HG03066 (cell line): ENCODE data around the gene MMEL1.

Experiments
- ATAC-seq: cut with Tn5 transposase; IDR thresholded peaks from one replicate; pipeline ENCODE4 v1.9.1; 2021; ENCODE audit warnings: low read depth; ENCODE audit not compliant: unreplicated experiment

The MMEL1 gene

DNA sequence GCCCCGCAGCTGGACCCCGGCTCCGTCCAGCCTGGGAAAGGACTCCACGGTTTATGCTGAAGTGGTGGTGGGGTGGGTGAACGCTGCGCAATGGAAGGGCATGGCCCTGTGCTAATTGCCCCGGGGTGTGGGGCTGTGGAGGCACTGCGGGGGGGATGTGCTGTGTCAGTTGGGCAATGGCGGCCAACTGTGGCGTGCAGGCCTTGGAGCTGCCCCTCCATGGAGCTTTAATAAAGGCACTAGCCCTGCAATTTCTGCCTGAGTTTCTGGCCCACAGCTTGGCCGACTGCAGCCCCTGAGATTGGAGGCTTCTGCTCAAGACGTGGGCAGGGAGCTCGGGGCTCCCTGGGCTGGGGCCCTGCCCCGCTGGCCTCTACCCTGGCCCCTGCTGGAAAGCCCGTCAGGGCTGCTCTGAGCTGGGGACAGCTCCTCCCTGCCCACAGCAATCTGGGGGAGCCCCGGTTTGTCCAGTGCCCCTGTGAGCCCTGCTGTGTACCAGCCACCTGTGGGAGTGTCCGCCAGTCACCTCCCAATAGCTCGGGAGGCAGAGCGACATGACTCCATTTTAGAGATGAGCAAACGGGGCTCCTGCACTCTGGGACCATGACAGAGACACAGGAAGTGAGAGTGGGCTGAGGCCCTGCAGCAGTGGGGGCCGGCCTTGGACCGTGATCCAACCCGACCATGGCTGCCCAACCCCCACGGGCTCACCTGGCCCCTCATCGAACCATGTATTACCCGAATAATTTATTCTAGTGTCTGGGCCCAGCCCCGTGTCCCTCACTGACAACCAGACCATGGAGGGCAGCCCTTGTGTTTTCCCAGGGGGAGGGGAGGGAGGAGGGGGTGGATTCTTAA lies 85.4 kb downstream of the MMEL1 start:
- peak; percentile 15 for ATAC-seq

GRCh38 chr1:2546515-2547209 lies 86.2 kb downstream of the MMEL1 start:
- ATAC-seq, result peak; percentile 37

DNA sequence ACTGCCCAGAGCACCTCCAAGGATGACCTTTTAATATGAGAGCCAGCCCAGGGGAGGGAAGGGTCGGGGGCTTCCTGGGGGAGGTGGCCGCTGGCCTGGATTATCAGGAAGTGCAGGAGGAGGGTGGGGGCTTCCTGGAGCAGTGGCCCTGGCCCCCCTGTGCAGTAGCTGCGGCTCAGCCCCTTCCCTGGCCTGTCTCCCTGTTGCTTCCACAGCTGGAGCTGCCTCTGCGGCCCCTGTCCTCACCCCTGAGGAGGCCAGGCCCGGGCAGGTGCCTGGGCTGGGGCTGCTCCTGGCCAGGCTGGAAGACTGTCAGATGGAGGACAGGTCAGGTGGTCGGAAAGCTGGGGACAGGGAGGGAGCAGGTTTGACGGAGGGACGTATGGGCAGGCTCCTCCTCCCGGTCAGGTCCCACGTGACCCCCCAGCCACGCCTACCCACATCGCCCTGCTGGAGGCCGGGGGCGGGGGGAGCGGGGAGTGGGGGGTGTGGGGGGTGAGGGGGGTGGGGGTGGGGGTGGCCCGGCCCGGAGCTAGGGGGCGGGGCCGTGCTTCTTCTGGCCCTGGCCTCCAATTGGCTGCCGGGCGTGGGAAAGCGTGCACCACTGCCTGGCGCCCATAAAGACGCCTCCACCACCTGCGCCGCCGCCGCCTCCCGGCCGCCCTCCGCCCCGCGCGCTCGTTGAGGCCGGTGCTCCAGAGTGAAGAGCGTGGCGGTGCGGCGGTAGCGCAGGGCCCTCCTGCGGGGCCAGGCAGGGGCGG lies 86.9 kb downstream of the MMEL1 start:
- peak; percentile 26 for ATAC-seq

DNA sequence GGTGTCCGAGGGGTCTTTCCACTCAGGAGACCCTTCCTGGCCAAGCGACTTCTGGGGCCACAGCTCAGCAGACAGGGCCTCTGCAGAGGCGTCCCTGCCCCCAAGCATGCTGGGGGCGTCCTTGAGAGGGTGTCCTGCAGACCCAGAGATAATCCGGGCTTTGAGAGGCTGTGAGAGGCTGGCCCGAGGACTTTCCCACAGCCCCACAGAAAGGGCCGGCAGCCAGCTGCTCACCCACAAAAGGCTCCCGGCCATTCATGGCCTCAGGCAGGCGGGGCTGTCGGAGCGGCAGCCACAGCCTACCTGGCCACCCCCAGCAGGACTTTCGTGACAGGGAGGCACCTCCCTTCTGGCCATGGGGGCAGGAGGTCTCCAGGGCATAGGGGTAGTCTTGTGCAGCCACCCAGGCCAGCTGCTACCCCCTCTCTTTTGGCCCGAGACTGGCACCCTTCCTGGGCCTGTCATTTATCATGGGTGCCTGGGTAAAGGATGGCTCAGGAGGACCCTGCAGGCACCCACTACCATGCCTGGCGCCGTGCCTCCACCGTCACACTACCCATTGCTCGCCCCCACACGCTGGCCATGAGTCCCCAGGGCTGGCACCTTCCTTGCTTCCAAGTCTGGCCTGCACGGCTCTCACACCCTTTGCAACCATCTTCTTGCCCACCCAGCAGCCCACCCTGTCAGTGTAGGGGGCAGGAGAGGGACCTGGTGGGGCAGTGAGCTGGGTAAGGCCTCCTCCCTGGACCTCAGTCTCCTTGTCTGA lies 87.8 kb downstream of the MMEL1 start:
- ATAC-seq, result no peak

- no peak for ATAC-seq
Measured at GRCh38 chr1:2544093-2544874, 88.5 kb downstream of the MMEL1 start.

DNA sequence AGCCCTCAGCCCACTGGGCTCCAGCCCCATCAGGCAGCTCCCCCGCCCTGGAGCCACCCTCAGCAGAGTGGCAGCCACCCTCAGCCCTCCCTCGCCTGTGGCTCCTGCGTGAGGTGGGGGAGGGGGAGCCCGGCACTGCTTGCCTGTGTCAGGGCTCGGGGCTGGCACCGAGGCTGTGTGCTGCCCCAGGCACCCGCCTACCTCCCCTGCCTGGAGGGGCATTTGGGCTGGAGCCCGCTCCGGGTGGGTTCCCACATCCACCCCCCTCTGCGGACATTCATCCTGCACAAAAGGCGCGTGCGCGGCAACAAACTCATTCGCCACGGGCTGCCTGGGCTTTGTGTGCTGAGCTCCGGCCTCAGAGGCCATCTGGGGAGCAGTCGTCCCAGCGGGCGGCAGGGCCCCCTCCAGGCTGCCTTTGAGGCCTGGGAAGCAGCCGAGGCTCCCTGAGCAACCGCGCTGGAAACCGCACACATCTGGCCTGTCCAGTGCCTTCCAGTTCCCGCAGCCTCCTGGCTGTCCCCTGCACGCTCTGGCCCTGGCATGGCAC lies 89.2 kb downstream of the MMEL1 start:
- no peak for ATAC-seq

- no peak for ATAC-seq
Measured at GRCh38 chr1:2542246-2542915, 90.4 kb downstream of the MMEL1 start.

DNA sequence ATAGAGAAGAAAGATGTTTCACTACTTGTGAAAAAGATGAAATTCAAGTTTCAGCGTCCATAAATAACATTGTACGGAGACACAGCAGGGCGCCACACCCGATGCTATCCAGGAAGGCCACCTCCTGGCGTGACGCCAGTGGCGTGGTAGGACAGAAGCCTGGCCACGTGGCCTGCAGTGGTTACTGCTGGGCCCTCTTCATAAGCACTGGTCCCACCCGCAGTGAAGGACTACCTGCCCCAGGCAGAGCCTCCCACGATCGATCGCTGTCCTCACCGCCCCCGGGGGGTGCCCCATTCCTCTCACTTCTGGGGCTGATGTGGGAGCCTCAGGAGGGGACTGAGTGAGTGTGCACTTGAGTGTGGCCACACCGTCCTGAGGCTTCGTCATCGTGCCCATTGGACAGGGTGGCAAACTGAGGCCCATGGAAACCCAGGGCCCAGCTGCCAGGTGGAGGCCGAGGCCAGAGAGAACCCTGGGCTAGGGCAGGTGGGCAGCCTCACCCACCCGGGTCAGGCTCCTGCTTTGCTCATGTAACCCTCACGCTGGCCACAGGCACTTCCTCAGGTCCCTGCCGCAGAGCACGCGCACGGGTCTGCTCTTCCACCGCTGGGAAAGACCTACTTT lies 91.1 kb downstream of the MMEL1 start:
- no peak for ATAC-seq

GRCh38 chr1:2540816-2541492 lies 91.9 kb downstream of the MMEL1 start:
- no peak for ATAC-seq
